ENCODE data around the gene RARRES1.

The RARRES1 gene

DNA sequence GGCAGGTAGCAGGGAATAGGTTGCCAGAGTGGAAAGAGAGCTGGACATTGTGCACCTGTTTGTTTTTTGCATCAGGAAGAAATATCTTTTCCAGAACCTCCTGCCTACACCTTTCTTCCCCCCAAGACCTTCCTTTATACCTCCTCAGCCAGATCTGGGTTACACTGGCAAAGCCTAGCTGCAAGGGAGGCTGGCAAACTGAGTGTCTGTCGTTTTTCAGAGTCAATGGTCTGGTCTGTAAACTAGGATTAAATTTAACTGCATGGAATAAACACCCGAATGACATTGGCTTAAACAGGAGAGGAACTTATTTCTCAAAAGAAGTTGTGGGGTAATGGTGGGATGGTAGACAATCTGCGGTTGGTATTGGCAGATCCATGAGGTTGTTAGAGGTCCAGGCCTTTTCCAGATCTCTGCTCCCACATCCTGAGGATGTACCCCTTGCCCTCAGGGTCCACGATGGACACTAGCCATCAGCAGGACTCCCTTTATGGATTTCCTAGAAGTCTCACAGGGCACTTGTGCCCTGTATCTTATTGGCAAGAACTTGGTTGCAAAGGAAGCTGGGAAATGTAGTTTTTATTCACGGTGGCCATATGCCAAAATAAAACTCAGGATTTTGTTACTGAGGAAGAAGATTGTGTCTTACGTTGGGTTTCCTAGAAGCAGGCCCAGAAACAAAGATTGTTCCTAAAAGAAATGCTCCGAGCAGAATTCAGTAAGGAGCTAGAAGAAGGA, 3.2 kb upstream of the RARRES1 start:
- no peak for DNase-seq (ENCODE audit: low spot score)

GRCh38 chr3:158733656-158734055, 1.4 kb upstream of the RARRES1 start:
- DNase-seq (ENCODE audit: low spot score), result no peak

GRCh38 chr3:158732856-158733200, 571 bp upstream of the RARRES1 start:
- DNase-seq (ENCODE audit: low spot score), result no peak

DNA sequence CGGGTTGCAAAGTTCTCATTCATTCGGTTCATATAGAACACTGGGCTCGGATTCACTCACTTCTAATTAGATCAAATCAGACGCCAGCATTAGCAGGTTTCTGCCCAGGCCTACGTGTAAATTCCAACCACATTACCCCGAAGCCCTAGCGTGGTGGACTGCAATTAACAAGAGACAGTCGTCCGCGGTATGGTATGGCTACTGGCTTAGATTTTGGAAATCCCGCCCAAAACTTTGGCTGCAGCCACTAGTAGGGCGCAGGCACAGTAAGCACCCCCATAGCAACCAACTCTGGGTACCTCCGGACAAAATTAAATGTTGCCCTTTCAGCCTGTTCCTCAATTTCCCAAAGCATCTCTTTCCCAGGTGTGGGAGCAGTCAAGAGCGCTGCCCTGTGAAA, 771 bp downstream of the RARRES1 start:
- no peak for DNase-seq (ENCODE audit: low spot score)

DNA sequence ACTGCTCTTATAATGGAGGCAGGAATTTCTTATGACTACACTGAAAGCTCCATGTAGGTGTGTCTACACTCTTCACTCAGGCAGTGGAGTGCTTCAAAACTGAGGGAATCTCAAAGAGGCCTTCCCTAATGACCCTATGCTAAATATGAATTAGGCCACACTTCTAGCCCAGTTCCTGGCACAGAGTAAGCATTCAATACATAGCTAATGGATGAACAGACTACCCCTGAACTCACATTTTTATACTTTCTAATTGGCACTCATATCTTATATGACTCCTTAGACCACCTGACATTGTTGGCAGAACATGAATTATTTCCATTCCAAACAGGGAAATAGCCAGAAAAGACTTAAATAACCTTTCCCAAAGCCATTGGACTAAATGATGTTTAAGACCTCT, 3.4 kb downstream of the RARRES1 start:
- DNase-seq (ENCODE audit: low spot score), result no peak

- no peak for DNase-seq (ENCODE audit: low spot score)
These were observed 4.2 kb downstream of the RARRES1 start for GRCh38 chr3:158728061-158728377.

DNA sequence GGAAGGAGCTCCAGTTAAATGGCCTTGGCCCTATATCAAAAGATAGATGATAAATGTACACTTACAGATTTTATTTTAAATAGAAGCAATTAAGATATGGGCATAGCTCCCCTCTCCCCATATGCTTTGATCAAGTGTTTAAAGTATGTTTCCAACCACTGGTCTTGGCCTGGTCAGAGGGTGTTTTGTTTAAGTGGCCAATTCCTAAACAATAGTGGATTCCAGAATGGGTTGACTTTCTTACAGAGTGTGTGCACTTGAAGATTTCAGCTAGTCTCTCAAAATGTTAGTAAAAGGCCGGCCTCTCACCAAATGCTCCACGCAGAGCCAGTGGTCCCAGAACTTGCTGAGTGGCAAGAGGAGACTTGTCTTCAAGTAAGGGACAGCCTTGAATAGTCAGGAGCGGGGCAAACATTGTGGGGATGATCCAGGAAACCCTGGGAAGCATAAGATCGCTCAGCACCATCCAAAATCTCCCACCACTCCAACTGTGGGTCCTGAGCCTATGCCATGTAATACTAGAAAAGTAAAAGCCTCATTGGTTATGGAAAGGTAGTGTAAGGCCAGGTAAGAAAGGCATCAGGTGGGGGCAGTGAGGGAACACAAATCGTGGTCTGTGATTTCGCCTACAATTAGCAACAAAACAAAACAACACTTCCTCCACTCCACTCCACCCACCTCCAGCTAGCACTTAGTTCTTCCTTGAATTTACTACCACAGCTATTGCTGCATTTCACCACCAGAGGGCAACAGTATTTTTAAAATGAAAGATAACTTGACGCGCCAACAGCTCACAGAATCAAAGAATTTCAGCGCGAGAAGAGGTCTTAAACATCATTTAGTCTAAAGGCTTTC, 4.8 kb downstream of the RARRES1 start:
- DNase-seq (ENCODE audit: low spot score), result peak; percentile 69

DNA sequence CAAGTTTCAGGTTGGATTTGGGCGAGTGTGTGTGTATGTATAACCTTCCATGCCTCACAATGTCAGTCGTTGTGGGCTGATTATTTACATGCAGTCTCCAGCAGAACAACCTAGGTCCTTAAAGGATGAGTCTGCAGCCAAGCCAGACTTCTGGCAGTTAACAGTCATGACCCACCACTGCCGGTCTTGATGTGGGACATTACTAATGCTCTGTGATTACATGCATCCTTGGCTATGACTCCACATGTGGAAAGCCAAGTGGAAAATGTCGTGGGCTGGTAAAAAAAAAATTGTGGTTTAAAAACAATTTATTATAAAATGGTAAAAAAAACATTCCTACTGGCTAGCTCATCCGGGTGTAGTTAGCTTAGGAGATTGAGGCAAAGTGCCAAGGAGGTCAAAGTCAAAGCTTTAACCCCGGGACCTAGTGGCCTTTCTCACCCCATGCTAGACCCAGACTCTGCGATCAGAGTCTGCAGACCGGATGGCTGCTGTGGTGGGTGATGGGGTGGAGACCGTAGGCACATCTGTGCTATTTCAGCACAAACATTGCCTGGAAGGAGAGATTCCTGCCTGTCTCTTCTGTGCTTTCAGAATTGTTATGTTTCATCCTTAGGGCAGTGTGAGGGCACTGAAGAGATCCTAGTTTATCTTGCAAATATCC, 6.8 kb downstream of the RARRES1 start:
- peak; percentile 94 for DNase-seq (ENCODE audit: low spot score)

DNA sequence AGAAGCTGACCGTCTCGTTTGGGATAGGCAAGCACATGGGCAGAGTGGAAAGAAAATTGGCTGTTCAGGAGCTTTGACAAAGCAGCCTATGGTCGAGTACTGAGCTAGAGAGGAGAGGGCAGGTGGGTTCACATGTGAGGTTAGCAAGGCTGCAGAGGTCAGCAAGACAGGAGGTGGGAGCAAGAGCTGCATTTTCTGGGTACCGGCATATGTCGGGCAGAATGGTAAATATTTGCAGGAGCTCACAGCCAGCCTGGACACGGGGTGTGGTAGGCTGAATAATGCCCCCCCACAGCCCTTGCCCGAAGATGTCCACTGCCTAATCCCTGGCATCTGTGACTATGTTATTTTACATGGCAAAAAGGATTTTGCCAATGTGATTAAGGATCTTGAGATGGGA, 8.3 kb downstream of the RARRES1 start:
- DNase-seq (ENCODE audit: low spot score), result no peak

GRCh38 chr3:158722108-158722507, 10.1 kb downstream of the RARRES1 start:
- no peak for DNase-seq (ENCODE audit: low spot score)

- no peak for DNase-seq (ENCODE audit: low spot score)
These were observed 13.6 kb downstream of the RARRES1 start for GRCh38 chr3:158718490-158719170.

GRCh38 chr3:158717576-158717975, 14.7 kb downstream of the RARRES1 start:
- no peak for DNase-seq (ENCODE audit: low spot score)

DNA sequence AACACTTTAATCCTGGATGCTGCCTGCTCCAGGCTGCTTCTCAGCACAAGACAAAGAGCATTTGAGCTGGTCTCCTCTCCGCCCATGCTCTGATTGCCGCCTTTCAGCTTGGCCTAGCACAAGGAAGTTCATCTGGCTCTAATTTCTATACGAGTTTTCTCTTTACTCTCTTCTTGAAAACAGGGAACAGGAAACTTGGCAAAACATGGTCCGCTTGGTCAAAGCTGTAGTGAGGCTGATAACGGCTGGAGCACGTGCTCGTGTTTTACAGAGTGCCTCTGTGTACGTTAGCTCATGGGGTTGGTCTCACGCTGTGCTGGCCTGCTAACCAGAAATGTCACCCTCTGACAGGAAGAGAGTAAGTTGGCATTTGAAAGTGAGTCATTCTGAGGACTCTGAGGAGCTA, 19.2 kb downstream of the RARRES1 start:
- DNase-seq (ENCODE audit: low spot score), result no peak

GRCh38 chr3:158712443-158712842, 19.8 kb downstream of the RARRES1 start:
- DNase-seq (ENCODE audit: low spot score), result no peak

DNA sequence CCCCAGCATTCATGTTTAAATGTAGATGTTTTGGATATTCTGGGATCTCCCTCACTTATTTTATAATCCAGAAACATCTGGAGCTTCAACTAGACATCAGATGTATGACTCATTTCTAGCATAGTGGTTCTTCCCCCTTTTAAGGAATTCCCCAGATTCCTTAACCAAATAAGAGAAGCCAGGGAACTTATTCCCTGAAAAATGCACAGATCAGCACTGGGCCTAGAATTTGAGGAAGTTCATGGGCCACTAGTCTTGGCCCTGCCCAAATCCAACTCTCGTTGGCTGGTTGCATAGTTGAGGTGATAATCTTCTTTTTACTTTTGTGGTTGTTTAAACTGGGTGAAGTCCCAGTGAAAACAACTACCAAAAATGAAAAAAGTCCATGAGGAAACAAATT, 20.4 kb downstream of the RARRES1 start:
- peak; percentile 83 for DNase-seq (ENCODE audit: low spot score)

DNA sequence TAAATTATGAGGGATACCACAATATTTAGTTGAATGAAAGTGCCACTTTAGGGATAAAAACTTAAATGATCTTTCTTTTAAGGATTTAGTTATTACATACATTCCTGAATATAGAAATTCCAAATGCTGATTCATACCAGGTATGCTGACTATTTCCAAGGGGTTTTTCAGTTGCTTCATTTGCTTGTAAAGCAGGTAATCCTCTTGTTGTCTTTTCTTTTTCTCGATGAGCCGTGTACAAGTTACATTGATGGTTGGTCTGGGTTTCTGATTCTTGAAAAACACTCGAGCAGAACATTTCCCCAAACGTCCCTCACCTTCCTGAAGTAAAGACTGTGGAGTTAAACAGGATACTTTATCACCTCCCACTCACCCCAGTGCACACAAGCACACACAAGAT, 21.7 kb downstream of the RARRES1 start:
- no peak for DNase-seq (ENCODE audit: low spot score)

- DNase-seq (ENCODE audit: low spot score), result peak; percentile 78
These were observed 22.6 kb downstream of the RARRES1 start for GRCh38 chr3:158709666-158710083.

GRCh38 chr3:158703566-158703965, 28.7 kb downstream of the RARRES1 start:
- DNase-seq (ENCODE audit: low spot score), result no peak

DNA sequence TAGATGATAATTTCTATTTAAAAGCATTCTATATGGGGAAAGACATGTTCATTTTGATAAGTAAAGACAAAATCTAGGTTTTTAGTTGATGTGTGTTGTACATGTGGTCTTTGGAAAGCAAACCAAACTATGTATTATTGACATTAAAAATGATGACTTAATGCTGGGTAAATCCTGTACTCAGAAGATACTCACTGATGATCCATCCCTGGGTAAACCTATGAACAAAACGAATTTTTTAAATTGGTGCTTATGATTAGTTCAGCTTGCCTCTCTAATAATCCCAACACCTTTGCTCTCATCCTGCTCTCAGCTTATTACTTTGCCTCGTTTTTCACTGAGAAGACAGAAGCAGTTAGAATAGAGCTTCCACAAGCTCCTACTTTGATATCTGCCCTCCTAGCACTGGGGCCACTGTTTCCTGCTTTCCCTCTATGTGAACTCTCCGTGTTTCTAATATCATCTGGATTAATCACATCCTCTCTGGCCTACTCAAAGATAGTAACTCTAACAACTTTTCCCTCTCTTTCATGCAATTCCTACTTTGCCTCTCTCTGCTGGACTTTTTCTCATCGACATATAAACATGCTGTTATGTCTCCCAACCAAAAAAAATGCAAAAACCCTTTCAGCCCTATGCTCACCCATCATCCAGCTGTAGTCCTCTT, 29.3 kb downstream of the RARRES1 start:
- peak; percentile 71 for DNase-seq (ENCODE audit: low spot score)

DNA sequence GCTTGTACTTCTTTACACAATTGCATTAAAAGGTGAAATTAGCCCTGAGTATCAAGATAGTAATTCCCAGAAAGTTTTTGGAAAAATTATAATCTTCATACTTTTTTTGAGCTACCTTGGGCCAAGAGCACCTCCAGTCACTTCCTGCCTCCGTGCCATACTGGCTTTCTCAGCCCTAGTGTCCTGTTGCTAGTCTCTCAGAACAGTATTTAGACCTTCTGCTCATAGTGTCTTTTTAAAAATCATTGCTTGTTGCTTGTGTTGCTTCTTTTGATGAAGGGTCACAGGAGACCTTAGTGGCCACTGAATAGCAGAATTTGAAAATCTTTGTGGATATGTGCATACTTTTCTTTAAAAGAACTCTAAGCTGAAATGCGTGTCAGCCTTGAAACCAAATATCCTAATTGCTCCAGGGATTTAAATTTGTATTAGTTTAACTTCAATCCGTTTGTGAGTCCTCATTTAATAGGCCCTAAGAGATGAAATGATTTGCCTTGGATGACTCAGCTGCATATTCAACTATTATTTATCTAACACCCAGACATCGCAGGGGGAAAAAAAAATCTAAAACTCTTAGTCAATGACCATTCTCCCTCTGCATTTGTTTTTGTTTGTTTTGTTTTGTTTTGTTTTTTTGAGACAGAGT, 30.7 kb downstream of the RARRES1 start:
- no peak for DNase-seq (ENCODE audit: low spot score)

DNA sequence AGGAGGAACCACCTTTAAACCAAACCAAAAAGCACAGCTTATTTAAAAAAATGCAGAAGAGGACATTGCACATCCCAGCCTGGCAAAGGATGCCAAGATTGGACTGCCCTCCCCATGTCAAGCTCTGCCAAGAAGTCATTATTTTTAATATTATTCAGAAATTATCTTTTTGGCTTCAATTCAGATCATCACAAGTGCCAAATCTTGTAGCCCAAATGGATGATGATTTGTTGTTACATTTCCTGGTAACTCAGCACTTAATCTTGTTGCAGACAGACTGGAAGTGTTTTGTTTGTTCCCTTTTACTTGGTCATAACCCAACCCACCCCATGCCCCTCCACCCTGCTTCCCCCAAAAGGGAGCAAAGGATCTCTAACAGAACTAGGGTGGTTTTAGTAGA, 31.7 kb downstream of the RARRES1 start:
- no peak for DNase-seq (ENCODE audit: low spot score)

GRCh38 chr3:158696618-158697017, 35.6 kb downstream of the RARRES1 start:
- no peak for DNase-seq (ENCODE audit: low spot score)

Measured in hepatic stellate cell (primary cell).